Epithelial cell of esophagus (primary cell): ENCODE results near the gene CCR1.

Source experiments
- DNase-seq: peaks from one replicate; pipeline ENCODE4 v3.0.0; 2010; ENCODE audit warnings: low read depth
- H3K4me3 ChIP-seq: 2 replicates; pipeline ENCODE4 v1.5.1; 2011; ENCODE audit warnings: mild to moderate bottlenecking, low read length, control low read depth
- CTCF ChIP-seq: IDR thresholded peaks from 2 replicates; pipeline ENCODE4 v1.5.1; 2011; ENCODE audit warnings: low read depth, mild to moderate bottlenecking, low read length, control low read depth, inconsistent platforms; ENCODE audit not compliant: insufficient read depth; ENCODE audit errors: missing control alignments

CCR1 gene

GRCh38 chr3:46222435-46223161 lies 14.5 kb upstream of the CCR1 start:
- no peak for TF ChIP-seq CTCF
- no peak overlapping the region for H3K4me3 ChIP-seq
- peak; percentile 18 for DNase-seq

- DNase-seq: no peak
- H3K4me3 ChIP-seq: no peak overlapping the region
- TF ChIP-seq CTCF: no peak
Observed at GRCh38 chr3:46221938-46222337, 13.8 kb upstream of the CCR1 start.

GRCh38 chr3:46221391-46221790 lies 13.3 kb upstream of the CCR1 start:
- DNase-seq: no peak
- no peak for TF ChIP-seq CTCF
- no peak overlapping the region for H3K4me3 ChIP-seq

- no peak for DNase-seq
- no peak for TF ChIP-seq CTCF
- no peak overlapping the region for H3K4me3 ChIP-seq
Observed at GRCh38 chr3:46218196-46218709, 10.1 kb upstream of the CCR1 start.

- TF ChIP-seq CTCF: no peak
- no peak overlapping the region for H3K4me3 ChIP-seq
- peak; percentile 56 for DNase-seq
Observed at GRCh38 chr3:46215810-46216414, 7.8 kb upstream of the CCR1 start.

GRCh38 chr3:46214751-46215352 lies 6.7 kb upstream of the CCR1 start:
- DNase-seq: no peak
- peak; percentile 42 for TF ChIP-seq CTCF
- H3K4me3 ChIP-seq: no peak overlapping the region
